CD8-positive, alpha-beta memory T cell (primary cell): ENCODE data around the gene USP25. TPM values are rescaled to one million over a fixed set of nuclear protein-coding genes. Genes with fewer than 3 reads are reported as not detected.

Experiments used
- CTCF ChIA-PET: fragments of 350-600 bp; sonication (Branson Sonifier 250); formaldehyde crosslinking; loops from one replicate; lab custom pipeline; 2021; ENCODE audit warnings: antibody characterized with exemption; lab: Charles Lee
- POLR2A ChIA-PET: fragments of 350-600 bp; sonication (Branson Sonifier 250); formaldehyde crosslinking; loops from one replicate; lab custom pipeline; 2021; ENCODE audit warnings: antibody characterized with exemption; lab: Charles Lee
- DNase-seq, 5 donors: peaks; one replicate each; pipeline versions ENCODE4 v3.0.0 to v3.0.0-alpha.2; 2020 to 2022; ENCODE audit warnings: mixed read lengths in 1 of 5
- H3K27ac ChIP-seq: one replicate; pipeline ENCODE4 v1.7.0; 2013; ENCODE audit warnings: low read depth, mild to moderate bottlenecking, low read length, moderate library complexity
- H3K27me3 ChIP-seq: 2 replicates; pipeline ENCODE4 v1.7.0; 2013; ENCODE audit warnings: low read length, mild to moderate bottlenecking; ENCODE audit not compliant: insufficient read depth, poor library complexity, severe bottlenecking
- H3K36me3 ChIP-seq: 2 replicates; pipeline ENCODE4 v1.7.0; 2013; ENCODE audit warnings: mild to moderate bottlenecking, low read length, moderate library complexity; ENCODE audit not compliant: insufficient read depth
- H3K4me1 ChIP-seq: 2 replicates; pipeline ENCODE4 v1.7.0; 2013; ENCODE audit warnings: mild to moderate bottlenecking, low read length, moderate library complexity; ENCODE audit not compliant: insufficient read depth
- H3K4me3 ChIP-seq: 2 replicates; pipeline ENCODE4 v1.7.0; 2013; ENCODE audit warnings: mild to moderate bottlenecking, low read length
- H3K9me3 ChIP-seq: 2 replicates; pipeline ENCODE4 v1.7.0; 2013; ENCODE audit warnings: mild to moderate bottlenecking, low read length
- H3K27ac Mint-ChIP-seq, 8 donors: one replicate each; pipeline ENCODE4 v1.8.0; 2020 to 2021; ENCODE audit warnings: mixed read lengths in 8 of 8, mild to moderate bottlenecking in 6 of 8, inconsistent platforms in 3 of 8, moderate library complexity in 3 of 8
- H3K27me3 Mint-ChIP-seq, 2 donors: one replicate each; pipeline ENCODE4 v1.8.0; 2020 to 2021; ENCODE audit warnings: mixed read lengths in 2 of 2, mild to moderate bottlenecking in 1 of 2, moderate library complexity in 1 of 2
- H3K36me3 Mint-ChIP-seq, 3 donors: one replicate each; pipeline ENCODE4 v1.8.0; 2020 to 2021; ENCODE audit warnings: mixed read lengths in 3 of 3, inconsistent platforms in 1 of 3, mild to moderate bottlenecking in 1 of 3
- H3K4me1 Mint-ChIP-seq, 3 donors: one replicate each; pipeline ENCODE4 v1.8.0; 2020 to 2021; ENCODE audit warnings: mixed read lengths in 3 of 3, inconsistent platforms in 1 of 3, mild to moderate bottlenecking in 1 of 3
- H3K4me3 Mint-ChIP-seq, 7 donors: one replicate each; pipeline ENCODE4 v1.8.0; 2020 to 2021; ENCODE audit warnings: mixed read lengths in 7 of 7, mild to moderate bottlenecking in 6 of 7, moderate library complexity in 4 of 7, inconsistent platforms in 2 of 7
- H3K9me3 Mint-ChIP-seq, 5 donors: one replicate each; pipeline ENCODE4 v1.8.0; 2020 to 2022; ENCODE audit warnings: mixed read lengths in 5 of 5, mild to moderate bottlenecking in 3 of 5, moderate library complexity in 2 of 5, inconsistent platforms in 1 of 5
- polyA plus RNA-seq: library from polyadenylated mRNA; unstranded; fragments of 300-500 nt; fragmentation: Illumina TruSeq; gene quantifications from one replicate; pipeline ENCODE4 v1.2.3, GENCODE V29; 2021
- total RNA-seq, 2 experiments: library from RNA; stranded (reverse); gene quantifications; one replicate each; pipeline ENCODE4 v1.2.3, GENCODE V29; 2021

USP25 gene
- total and polyA plus RNA-seq, 3 experiments from 2014 or later: 29.0 to 36.1 (median 32.9) TPM

DNA sequence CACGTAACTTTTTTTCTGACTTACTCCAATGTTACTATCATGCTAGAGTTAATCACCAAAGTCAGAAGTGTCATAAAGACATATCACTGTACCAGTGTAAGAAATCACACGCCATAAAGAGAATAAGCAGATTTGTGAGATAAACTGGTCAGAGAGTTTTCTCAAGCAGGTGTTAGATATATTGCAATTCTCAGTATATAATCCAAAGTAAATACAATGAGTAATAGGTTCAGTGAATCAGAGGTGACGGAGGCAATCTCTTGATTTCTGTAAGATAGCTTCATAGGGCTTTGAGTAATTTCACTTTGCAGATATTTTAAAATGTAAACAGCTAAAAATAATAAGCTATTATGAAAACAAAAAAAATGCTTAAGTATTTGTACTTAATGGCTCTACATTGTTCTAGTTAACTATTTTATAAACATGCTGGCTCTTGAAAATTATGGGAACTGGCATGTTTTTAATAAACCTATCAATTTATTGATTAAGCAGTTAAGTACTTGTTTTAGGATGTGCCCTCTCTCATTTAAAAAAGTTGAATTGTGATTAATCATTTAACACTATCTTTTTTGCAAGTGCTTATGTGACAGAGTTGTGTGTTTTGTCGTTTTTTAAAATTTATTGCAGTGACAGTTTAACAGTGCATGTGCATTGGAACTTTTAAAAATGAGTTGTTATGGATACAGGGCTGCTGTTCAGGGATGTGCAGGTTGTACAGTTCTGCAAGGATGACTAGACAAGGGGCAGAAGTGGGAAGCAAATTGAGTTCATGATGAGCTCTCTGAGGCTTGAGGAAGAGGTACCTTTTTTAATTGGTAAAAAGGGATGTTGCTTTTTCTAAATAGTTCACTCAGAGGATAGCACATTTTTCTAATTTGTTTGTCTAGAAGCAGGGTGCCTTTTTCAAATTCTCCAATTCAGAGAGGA lies 119.1 kb downstream of the USP25 start:
- no peak for DNase-seq
- Mint-ChIP-seq H3K4me3 (no peak overlapping the region), H3K4me1 (peaks cover 8 to 27% (median 22%) of the 10 kb centered on the region in 3 donors), H3K27me3 (no peaks in the 10 kb centered on the region), H3K27ac (peak overlapping the region in 1 of 8 donors; percentile 34), H3K9me3 (no peaks in the 10 kb centered on the region), H3K36me3 (peaks cover 0 to 46% (median 7%) of the 10 kb centered on the region in 3 donors)
- H3K4me3 ChIP-seq: no peak overlapping the region
- peaks cover 3% of the 10 kb centered on the region for H3K36me3 ChIP-seq
- H3K27ac ChIP-seq: no peak overlapping the region
- ChIA-PET CTCF (no interaction called here), POLR2A (no interaction called here)
- no peaks in the 10 kb centered on the region for H3K27me3 ChIP-seq
- H3K9me3 ChIP-seq: no peaks in the 10 kb centered on the region
- no peaks in the 10 kb centered on the region for H3K4me1 ChIP-seq

DNA sequence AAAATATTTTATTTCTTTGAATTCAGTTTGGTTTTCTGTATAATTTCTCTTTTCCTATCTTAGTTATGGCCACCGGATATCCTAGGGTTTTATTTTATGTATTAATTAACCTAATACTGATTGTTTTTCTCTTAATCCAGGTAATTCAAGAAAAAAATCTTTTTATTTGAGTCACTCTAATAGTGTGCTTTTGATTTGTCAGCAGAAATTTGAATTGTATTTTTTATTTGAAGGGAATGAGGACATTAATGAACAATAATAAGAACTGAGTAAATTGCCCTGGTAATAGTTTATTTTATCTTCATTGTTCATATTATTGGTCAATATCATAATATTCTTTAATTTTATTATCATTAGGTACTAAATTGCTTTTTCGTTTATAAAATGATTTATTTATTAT lies 120.1 kb downstream of the USP25 start:
- peaks cover 3% of the 10 kb centered on the region for H3K36me3 ChIP-seq
- H3K4me3 ChIP-seq: no peak overlapping the region
- H3K27me3 Mint-ChIP-seq: no peaks in the 10 kb centered on the region
- no peak overlapping the region for H3K4me3 Mint-ChIP-seq
- peaks cover 5 to 51% (median 13%) of the 10 kb centered on the region in 3 donors for H3K36me3 Mint-ChIP-seq
- H3K4me1 Mint-ChIP-seq: peaks cover 8 to 33% (median 27%) of the 10 kb centered on the region in 3 donors
- DNase-seq: no peak
- no peak overlapping the region for H3K27ac Mint-ChIP-seq
- ChIA-PET CTCF (no interaction called here), POLR2A (no interaction called here)
- H3K9me3 ChIP-seq: no peaks in the 10 kb centered on the region
- no peaks in the 10 kb centered on the region for H3K27me3 ChIP-seq
- H3K27ac ChIP-seq: no peak overlapping the region
- no peaks in the 10 kb centered on the region for H3K4me1 ChIP-seq
- no peaks in the 10 kb centered on the region for H3K9me3 Mint-ChIP-seq

DNA sequence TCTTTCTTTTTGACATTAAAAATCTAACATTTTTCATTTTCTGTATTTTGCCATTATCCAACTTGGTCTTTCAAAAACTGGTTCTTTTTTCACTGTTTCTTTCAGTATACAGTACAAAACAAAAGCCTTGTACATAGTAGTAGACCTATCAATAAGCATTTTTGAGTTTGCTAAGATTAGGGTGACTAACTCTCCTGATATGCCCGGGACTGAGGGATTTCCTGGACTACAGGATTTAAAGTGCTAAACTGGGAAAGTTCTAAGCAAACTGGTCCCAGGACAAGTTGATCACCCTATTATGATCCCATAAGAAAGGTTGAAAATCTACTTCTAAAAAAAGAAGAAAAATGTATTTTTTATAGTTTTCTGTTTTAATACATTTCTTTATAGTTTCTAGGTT lies 120.9 kb downstream of the USP25 start:
- peaks cover 8 to 57% (median 16%) of the 10 kb centered on the region in 3 donors for H3K36me3 Mint-ChIP-seq
- POLR2A ChIA-PET: no interaction called here
- Histone ChIP-seq H3K27me3 (no peaks in the 10 kb centered on the region), H3K27ac (no peak overlapping the region), H3K9me3 (no peaks in the 10 kb centered on the region), H3K36me3 (peaks cover 3% of the 10 kb centered on the region), H3K4me3 (no peak overlapping the region), H3K4me1 (no peaks in the 10 kb centered on the region)
- H3K27ac Mint-ChIP-seq: no peak overlapping the region
- no peaks in the 10 kb centered on the region for H3K9me3 Mint-ChIP-seq
- DNase-seq: no peak
- H3K27me3 Mint-ChIP-seq: no peaks in the 10 kb centered on the region
- H3K4me3 Mint-ChIP-seq: no peak overlapping the region
- CTCF ChIA-PET: no interaction called here
- peaks cover 8 to 35% (median 26%) of the 10 kb centered on the region in 3 donors for H3K4me1 Mint-ChIP-seq

GRCh38 chr21:15852146-15852545 lies 122.4 kb downstream of the USP25 start:
- Mint-ChIP-seq H3K36me3 (peaks cover 13 to 58% (median 20%) of the 10 kb centered on the region in 3 donors), H3K9me3 (no peaks in the 10 kb centered on the region), H3K4me1 (peaks cover 12 to 38% (median 23%) of the 10 kb centered on the region in 3 donors), H3K27me3 (no peaks in the 10 kb centered on the region), H3K27ac (peak overlapping the region in 1 of 8 donors; percentile 4), H3K4me3 (no peak overlapping the region)
- CTCF ChIA-PET: no interaction called here
- Histone ChIP-seq H3K27ac (no peak overlapping the region), H3K27me3 (no peaks in the 10 kb centered on the region), H3K4me3 (no peak overlapping the region), H3K4me1 (no peaks in the 10 kb centered on the region), H3K36me3 (peaks cover 3% of the 10 kb centered on the region), H3K9me3 (no peaks in the 10 kb centered on the region)
- no peak for DNase-seq
- POLR2A ChIA-PET: no interaction called here

DNA sequence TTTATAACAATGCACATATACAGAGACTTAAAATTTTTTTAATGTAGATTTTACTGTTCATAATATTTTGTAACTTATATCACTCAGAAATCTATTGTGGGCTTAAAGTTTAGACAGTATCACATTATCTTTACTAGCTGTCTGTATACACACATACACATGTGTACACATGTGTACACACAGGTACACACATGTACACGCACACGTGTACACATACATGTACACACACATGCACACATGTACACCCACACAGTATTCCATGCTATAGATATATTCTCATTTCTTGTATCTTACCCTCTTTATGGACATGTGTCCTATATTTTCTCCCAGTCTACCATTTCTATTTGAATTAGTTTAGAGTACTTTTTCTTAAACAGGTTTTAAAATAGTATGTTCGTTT lies 123.3 kb downstream of the USP25 start:
- Histone ChIP-seq H3K36me3 (peaks cover 3% of the 10 kb centered on the region), H3K9me3 (no peaks in the 10 kb centered on the region), H3K4me1 (no peaks in the 10 kb centered on the region), H3K27me3 (no peaks in the 10 kb centered on the region), H3K4me3 (no peak overlapping the region), H3K27ac (no peak overlapping the region)
- H3K27ac Mint-ChIP-seq: no peak overlapping the region
- H3K36me3 Mint-ChIP-seq: peaks cover 14 to 54% (median 20%) of the 10 kb centered on the region in 3 donors
- DNase-seq: no peak
- H3K4me3 Mint-ChIP-seq: no peak overlapping the region
- CTCF ChIA-PET: no interaction called here
- no peaks in the 10 kb centered on the region for H3K27me3 Mint-ChIP-seq
- no peaks in the 10 kb centered on the region for H3K9me3 Mint-ChIP-seq
- peaks cover 18 to 44% (median 32%) of the 10 kb centered on the region in 3 donors for H3K4me1 Mint-ChIP-seq
- POLR2A ChIA-PET: no interaction called here

GRCh38 chr21:15856813-15857212 lies 127.0 kb downstream of the USP25 start:
- Mint-ChIP-seq H3K4me1 (peaks cover 21 to 40% (median 29%) of the 10 kb centered on the region in 3 donors), H3K9me3 (no peaks in the 10 kb centered on the region), H3K27me3 (no peaks in the 10 kb centered on the region), H3K27ac (no peak overlapping the region), H3K4me3 (no peak overlapping the region), H3K36me3 (peaks cover 16 to 42% (median 17%) of the 10 kb centered on the region in 3 donors)
- DNase-seq: no peak
- ChIA-PET POLR2A (no interaction called here), CTCF (no interaction called here)
- Histone ChIP-seq H3K27me3 (no peaks in the 10 kb centered on the region), H3K27ac (no peak overlapping the region), H3K36me3 (peaks cover 3% of the 10 kb centered on the region), H3K9me3 (no peaks in the 10 kb centered on the region), H3K4me1 (no peaks in the 10 kb centered on the region), H3K4me3 (no peak overlapping the region)

DNA sequence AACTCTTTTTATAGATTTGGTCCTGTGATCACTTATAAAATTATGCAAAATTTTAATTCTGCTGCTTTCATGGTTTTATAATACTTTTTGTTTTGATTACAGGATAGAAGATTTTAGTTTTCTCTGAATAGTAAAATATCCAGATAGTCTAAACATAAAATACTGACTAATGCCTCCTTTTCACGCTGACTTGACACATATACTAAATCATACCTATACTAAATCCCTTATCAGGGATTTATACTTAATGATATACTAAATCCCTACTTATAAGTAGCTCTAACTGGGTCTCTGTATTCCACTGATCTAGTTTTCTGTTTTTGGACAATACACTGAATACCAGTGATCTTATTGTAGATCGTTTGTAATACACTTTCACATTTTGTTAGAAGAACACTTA lies 128.0 kb downstream of the USP25 start:
- CTCF ChIA-PET: no interaction called here
- Histone ChIP-seq H3K36me3 (peaks cover 3% of the 10 kb centered on the region), H3K4me1 (no peaks in the 10 kb centered on the region), H3K27ac (no peak overlapping the region), H3K4me3 (no peak overlapping the region), H3K27me3 (no peaks in the 10 kb centered on the region), H3K9me3 (no peaks in the 10 kb centered on the region)
- peak overlapping the region in 5 of 8 donors; percentile 10 to 48 (median 39) for H3K27ac Mint-ChIP-seq
- POLR2A ChIA-PET: no interaction called here
- H3K4me1 Mint-ChIP-seq: peaks cover 21 to 36% (median 27%) of the 10 kb centered on the region in 3 donors
- peak overlapping the region in 5 of 7 donors; percentile 1 to 55 (median 20) for H3K4me3 Mint-ChIP-seq
- peaks cover 16 to 37% (median 17%) of the 10 kb centered on the region in 3 donors for H3K36me3 Mint-ChIP-seq
- no peaks in the 10 kb centered on the region for H3K27me3 Mint-ChIP-seq
- no peak for DNase-seq
- H3K9me3 Mint-ChIP-seq: no peaks in the 10 kb centered on the region

DNA sequence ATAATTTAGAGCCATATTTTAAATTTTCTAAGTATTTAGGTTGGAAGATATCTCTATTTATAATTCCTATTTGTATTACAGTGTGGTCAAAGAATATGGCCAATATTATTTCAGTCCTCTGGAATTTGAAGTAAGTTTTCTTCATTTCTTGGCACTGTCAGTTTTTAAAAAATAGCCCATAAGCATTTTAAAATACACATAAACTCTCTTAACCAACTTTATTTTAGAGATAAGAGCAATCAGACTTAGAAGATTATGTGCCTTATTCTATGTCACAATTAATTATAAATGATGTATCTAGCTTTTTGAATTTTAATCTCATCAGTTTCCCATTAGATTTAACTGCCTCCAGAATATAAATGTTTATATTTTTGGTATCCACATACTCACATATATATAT lies 130.8 kb downstream of the USP25 start:
- no peaks in the 10 kb centered on the region for H3K27me3 ChIP-seq
- Mint-ChIP-seq H3K27ac (no peak overlapping the region), H3K36me3 (peaks cover 11 to 34% (median 12%) of the 10 kb centered on the region in 3 donors), H3K9me3 (no peaks in the 10 kb centered on the region), H3K4me3 (no peak overlapping the region), H3K27me3 (no peaks in the 10 kb centered on the region), H3K4me1 (peaks cover 21 to 29% (median 21%) of the 10 kb centered on the region in 3 donors)
- no peak overlapping the region for H3K27ac ChIP-seq
- ChIA-PET POLR2A (no interaction called here), CTCF (no interaction called here)
- H3K9me3 ChIP-seq: no peaks in the 10 kb centered on the region
- no peak overlapping the region for H3K4me3 ChIP-seq
- H3K4me1 ChIP-seq: no peaks in the 10 kb centered on the region
- H3K36me3 ChIP-seq: no peaks in the 10 kb centered on the region
- DNase-seq: no peak
